Smooth muscle cell (in vitro differentiated cells): Measurements from ENCODE around the gene GABBR1. TPM values are rescaled to one million over a fixed set of nuclear protein-coding genes. Genes with fewer than 3 reads are reported as not detected.

Experiments used
- DNase-seq: peaks from one replicate; lab custom pipeline; 2025; ENCODE audit not compliant: unreplicated experiment; lab: John Stamatoyannopoulos, UW
- H2AFZ ChIP-seq: fragments of 200-600 bp; sonication (generic); 2 replicates; pipeline ENCODE4 v1.6.0; 2016; ENCODE audit warnings: antibody characterized with exemption, low read depth, mild to moderate bottlenecking
- H3F3A ChIP-seq: fragments of 200-600 bp; sonication (generic); 2 replicates; pipeline ENCODE4 v1.6.0; 2017; ENCODE audit warnings: antibody characterized with exemption, low read depth
- H3K27ac ChIP-seq: fragments of 200-600 bp; sonication (generic); 2 replicates; pipeline ENCODE4 v1.5.1; 2016; ENCODE audit warnings: low read depth, mild to moderate bottlenecking
- H3K27me3 ChIP-seq: fragments of 200-600 bp; sonication (generic); 2 replicates; pipeline ENCODE4 v1.6.1; 2016; ENCODE audit warnings: low read depth, mild to moderate bottlenecking
- H3K36me3 ChIP-seq: fragments of 200-600 bp; sonication (generic); 2 replicates; pipeline ENCODE4 v1.5.1; 2016; ENCODE audit warnings: low read depth
- H3K4me1 ChIP-seq: fragments of 200-600 bp; sonication (generic); 2 replicates; pipeline ENCODE4 v1.5.1; 2016; ENCODE audit warnings: low read depth
- H3K4me2 ChIP-seq: fragments of 200-600 bp; sonication (generic); 2 replicates; pipeline ENCODE4 v1.6.0; 2016; ENCODE audit warnings: mild to moderate bottlenecking
- H3K4me3 ChIP-seq: fragments of 200-600 bp; sonication (generic); 2 replicates; pipeline ENCODE4 v1.5.1; 2016; ENCODE audit warnings: mild to moderate bottlenecking
- H3K79me2 ChIP-seq: fragments of 200-600 bp; sonication (generic); 2 replicates; pipeline ENCODE4 v1.6.0; 2016; ENCODE audit warnings: low read depth, mild to moderate bottlenecking
- H3K9ac ChIP-seq: fragments of 200-600 bp; sonication (generic); 2 replicates; pipeline ENCODE4 v1.6.0; 2016; ENCODE audit warnings: low read depth
- H3K9me3 ChIP-seq: fragments of 200-600 bp; sonication (generic); replicated peaks from 2 replicates; pipeline ENCODE4 v1.5.1; 2016; ENCODE audit warnings: low read depth
- H4K20me1 ChIP-seq: fragments of 200-600 bp; sonication (generic); 2 replicates; pipeline ENCODE4 v1.6.0; 2016; ENCODE audit warnings: low read depth
- CTCF ChIP-seq: fragments of 200-600 bp; sonication (generic); IDR thresholded peaks from 2 replicates; pipeline ENCODE4 v1.5.1; 2017; ENCODE audit warnings: borderline replicate concordance, mild to moderate bottlenecking, antibody characterized with exemption; ENCODE audit not compliant: insufficient read depth, poor library complexity, severe bottlenecking
- WGBS: methylation state at CpG from one replicate; pipeline ENCODE4 v1.1.7; 2016; ENCODE audit warnings: low lambda C conversion rate; 5-methylcytosine and 5-hydroxymethylcytosine counted together
- polyA plus RNA-seq: library from polyadenylated mRNA; unstranded; fragments of >200 nt; fragmentation: Nextera tagmentation; extraction: Ambion mirVana; gene quantifications from 2 replicates; pipeline ENCODE4 v1.2.1, GENCODE V29; 2016
- total RNA-seq: library from RNA; depleted of rRNA; stranded (reverse); fragments of >200 nt; gene quantifications from 2 replicates; pipeline ENCODE4 v1.2.3, GENCODE V29; 2014

The GABBR1 gene
- total and polyA plus RNA-seq, 2 experiments from 2014 or later, result 13.2 to 26.0 TPM

DNA sequence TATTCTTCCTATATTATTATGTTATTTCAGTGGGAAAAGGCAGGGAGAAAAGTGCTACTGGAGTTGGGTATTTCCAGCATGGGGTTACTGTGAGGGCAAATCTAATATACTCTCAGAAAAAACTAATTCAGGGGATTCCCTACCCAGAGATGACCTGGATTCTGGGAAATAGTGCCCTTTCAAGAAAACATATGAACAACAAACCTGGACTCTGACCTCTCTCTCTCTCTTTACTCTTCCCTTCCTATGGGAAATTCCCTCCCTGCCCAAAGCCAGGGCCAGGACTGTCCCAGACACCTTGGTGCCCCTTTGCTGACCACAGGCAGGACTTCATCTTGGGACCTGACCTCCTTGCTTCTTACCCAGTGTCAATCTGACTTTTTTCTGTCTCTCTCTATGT is 71.9 kb downstream of the GABBR1 start:
- Histone ChIP-seq H3K4me3 (no peak overlapping the region), H4K20me1 (no peaks in the 10 kb centered on the region), H3K79me2 (no peaks in the 10 kb centered on the region), H3K27me3 (peaks cover 26% of the 10 kb centered on the region), H3K27ac (no peak overlapping the region), H3K4me1 (no peaks in the 10 kb centered on the region), H3K4me2 (no peak overlapping the region), H3K9me3 (no peaks in the 10 kb centered on the region), H3K36me3 (no peaks in the 10 kb centered on the region), H2AFZ (no peak overlapping the region), H3F3A (no peaks in the 10 kb centered on the region), H3K9ac (no peak overlapping the region)
- DNase-seq, result no peak
- no peak for TF ChIP-seq CTCF

GRCh38 chr6:29559524-29560287 is 73.3 kb downstream of the GABBR1 start, which contains the start of gene UBD:
UBD (minus strand) TSS chr6:29559732; CDS start chr6:29559701, 31 bp downstream.
- H3K9ac ChIP-seq, result no peak within 1 kb of the TSS
- no peak within 1 kb of the TSS for H3K4me2 ChIP-seq
- no peak for DNase-seq
- no peaks in the 10 kb centered on the region for H4K20me1 ChIP-seq
- peaks cover 40% of the 10 kb centered on the region for H3K27me3 ChIP-seq
- H3K27ac ChIP-seq, result no peak within 1 kb of the TSS
- no peak within 1 kb of the TSS for H2AFZ ChIP-seq
- 80% methylated on average over 6 of the region's 6 CpGs for WGBS
- H3K79me2 ChIP-seq, result no peaks in the 10 kb centered on the region
- H3K4me3 ChIP-seq, result no peak within 1 kb of the TSS
- no peaks in the 10 kb centered on the region for H3F3A ChIP-seq
- H3K4me1 ChIP-seq, result no peaks in the 10 kb centered on the region
- no peaks in the 10 kb centered on the region for H3K9me3 ChIP-seq
- no peaks in the 10 kb centered on the region for H3K36me3 ChIP-seq
- TF ChIP-seq CTCF, result no peak

DNA sequence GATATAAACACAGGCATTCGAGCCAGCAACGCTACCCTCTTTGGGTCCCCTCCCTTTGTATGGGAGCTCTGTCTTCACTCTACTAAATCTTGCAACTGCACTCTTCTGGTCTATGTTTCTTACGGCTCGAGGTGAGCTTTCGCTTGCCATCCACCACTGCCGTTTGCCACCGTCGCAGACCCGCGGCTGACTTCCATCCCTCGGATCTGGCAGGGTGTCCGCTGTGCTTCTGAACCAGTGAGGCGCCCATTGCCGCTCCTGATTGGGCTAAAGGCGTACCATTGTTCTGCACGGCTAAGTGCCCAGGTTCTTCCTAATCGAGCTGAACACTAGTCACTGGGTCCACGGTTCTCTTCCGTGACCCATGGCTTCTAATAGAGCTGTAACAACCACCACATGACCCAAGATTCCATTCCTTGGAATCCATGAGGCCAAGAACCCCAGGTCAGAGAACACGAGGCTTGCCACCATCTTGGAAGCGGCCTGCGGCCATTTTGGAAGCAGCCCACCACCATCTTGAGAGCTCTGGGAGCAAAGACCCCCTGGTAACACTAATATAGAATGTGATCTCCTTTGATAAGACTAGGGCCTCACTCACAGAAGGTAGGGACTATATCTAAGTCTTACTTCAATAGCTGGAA is 74.4 kb downstream of the GABBR1 start:
- H3K4me3 ChIP-seq, result no peak overlapping the region
- no peaks in the 10 kb centered on the region for H3K9me3 ChIP-seq
- no peak for TF ChIP-seq CTCF
- H3K4me1 ChIP-seq, result no peaks in the 10 kb centered on the region
- no peaks in the 10 kb centered on the region for H3K36me3 ChIP-seq
- WGBS, result 92% methylated on average over 22 of the region's 22 CpGs
- no peak overlapping the region for H3K9ac ChIP-seq
- no peaks in the 10 kb centered on the region for H3K79me2 ChIP-seq
- no peak for DNase-seq
- no peak overlapping the region for H2AFZ ChIP-seq
- H3K27me3 ChIP-seq, result peaks cover 51% of the 10 kb centered on the region
- H3F3A ChIP-seq, result no peaks in the 10 kb centered on the region
- no peak overlapping the region for H3K27ac ChIP-seq
- H4K20me1 ChIP-seq, result no peaks in the 10 kb centered on the region
- H3K4me2 ChIP-seq, result no peak overlapping the region
